Adipose tissue (tissue), 3 donors: Measurements from ENCODE around the gene CD80. TPM values are rescaled to one million over a fixed set of nuclear protein-coding genes. Genes with fewer than 3 reads are reported as not detected.

Experiments
- polyA plus RNA-seq, 3 donors: library from polyadenylated mRNA; stranded (reverse); fragments of 200-250 nt; gene quantifications; one replicate each; pipeline ENCODE4 v1.2.3, GENCODE V29; 2013
- donor health status: healthy with polysubstance abuse.
- donor health status: Bipolar disorder and iron deficiency.
- donor health status: healthy.

CD80 gene
- polyA plus RNA-seq, 3 donors: 0.06 to 0.14 TPM; not detected in 1

Other genes starting within 250 kb of the CD80 start
- gene TMEM39A, start 96.0 kb downstream of the CD80 start, polyA plus RNA-seq: 10 to 100 TPM; 11.4 to 20.4 (median 12.4) TPM
- 1 to 10 TPM; 4.9 to 7.6 (median 5.6) TPM for gene POGLUT1, start 90.7 kb downstream of the CD80 start, polyA plus RNA-seq
- gene TIMMDC1, start 61.1 kb downstream of the CD80 start, polyA plus RNA-seq: 10 to 100 TPM; 39.2 to 85.7 (median 76.3) TPM
- gene ADPRH, start 19.9 kb upstream of the CD80 start, polyA plus RNA-seq: 1 to 10 TPM; 5.4 to 6.5 (median 6.5) TPM
- 1 to 10 TPM; 1.0 to 5.8 (median 2.7) TPM for gene PLA1A, start 38.3 kb upstream of the CD80 start, polyA plus RNA-seq
- 1 to 10 TPM in 2 of 3 donors, under 1 TPM in 1; 0.87 to 4.5 (median 1.7) TPM for gene POPDC2, start 101.0 kb upstream of the CD80 start, polyA plus RNA-seq
- gene COX17, start 117.8 kb upstream of the CD80 start, polyA plus RNA-seq: 100 to 1,000 TPM in 1 of 3 donors, 10 to 100 TPM in 2; 54.3 to 104 (median 78.3) TPM
- 1 to 10 TPM in 2 of 3 donors, under 1 TPM in 1; 0.85 to 5.0 (median 3.1) TPM for gene CFAP91, start 143.4 kb upstream of the CD80 start, polyA plus RNA-seq
- gene NR1I2, start 222.5 kb upstream of the CD80 start, polyA plus RNA-seq: under 1 TPM in 1 of 3 donors, not detected in 2; 0.13 TPM